Glutamatergic neuron (in vitro differentiated cells): Measurements from ENCODE around the gene ZFP3. TPM values are rescaled to one million over a fixed set of nuclear protein-coding genes. Genes with fewer than 3 reads are reported as not detected.
A peak's percentile ranks its signal among the peaks of the same experiment; 100 is the strongest.
"Not testable (repeated sequence)": the region's sequence is repeated elsewhere in the genome, so short reads cannot be mapped to it uniquely, and the experiment has no call there.

Experiments
- DNase-seq: peaks from one replicate; pipeline ENCODE4 v3.0.0; 2022
- H3K27ac Mint-ChIP-seq: one replicate; pipeline ENCODE4 v1.8.0; 2020; ENCODE audit warnings: mild to moderate bottlenecking, mixed read lengths, inconsistent platforms; ENCODE audit not compliant: unreplicated experiment
- H3K27me3 Mint-ChIP-seq: one replicate; pipeline ENCODE4 v1.8.0; 2020; ENCODE audit warnings: mild to moderate bottlenecking, moderate library complexity, mixed read lengths, inconsistent platforms; ENCODE audit not compliant: unreplicated experiment
- H3K36me3 Mint-ChIP-seq: one replicate; pipeline ENCODE4 v1.8.0; 2020; ENCODE audit warnings: mild to moderate bottlenecking, mixed read lengths, inconsistent platforms; ENCODE audit not compliant: unreplicated experiment
- H3K4me1 Mint-ChIP-seq: one replicate; pipeline ENCODE4 v1.8.0; 2020; ENCODE audit warnings: mild to moderate bottlenecking, low read depth, mixed read lengths, inconsistent platforms; ENCODE audit not compliant: unreplicated experiment
- H3K4me3 Mint-ChIP-seq: one replicate; pipeline ENCODE4 v1.8.0; 2020; ENCODE audit warnings: mild to moderate bottlenecking, mixed read lengths, inconsistent platforms; ENCODE audit not compliant: unreplicated experiment
- H3K9me3 Mint-ChIP-seq: one replicate; pipeline ENCODE4 v1.8.0; 2020; ENCODE audit warnings: mild to moderate bottlenecking, moderate library complexity, mixed read lengths, inconsistent platforms; ENCODE audit not compliant: unreplicated experiment
- total RNA-seq: library from RNA; stranded (reverse); fragmentation: NEBNext Ultra II Directional; extraction: Animal tissue kit (Norgen Biotek cat#: 25700); gene quantifications from one replicate; pipeline ENCODE4 v1.2.1, GENCODE V29; 2021; ENCODE audit not compliant: unreplicated experiment
- TF ChIP-seq, protein P1 (sequence below): fragments of 200-600 bp; sonication (generic); IDR thresholded peaks from one replicate; pipeline ENCODE4 v1.5.0; 2021; ENCODE audit not compliant: partially characterized antibody, unreplicated experiment

Gene ZFP3
- total RNA-seq, 1 donor from 2014 or later = 4.9 TPM

DNA sequence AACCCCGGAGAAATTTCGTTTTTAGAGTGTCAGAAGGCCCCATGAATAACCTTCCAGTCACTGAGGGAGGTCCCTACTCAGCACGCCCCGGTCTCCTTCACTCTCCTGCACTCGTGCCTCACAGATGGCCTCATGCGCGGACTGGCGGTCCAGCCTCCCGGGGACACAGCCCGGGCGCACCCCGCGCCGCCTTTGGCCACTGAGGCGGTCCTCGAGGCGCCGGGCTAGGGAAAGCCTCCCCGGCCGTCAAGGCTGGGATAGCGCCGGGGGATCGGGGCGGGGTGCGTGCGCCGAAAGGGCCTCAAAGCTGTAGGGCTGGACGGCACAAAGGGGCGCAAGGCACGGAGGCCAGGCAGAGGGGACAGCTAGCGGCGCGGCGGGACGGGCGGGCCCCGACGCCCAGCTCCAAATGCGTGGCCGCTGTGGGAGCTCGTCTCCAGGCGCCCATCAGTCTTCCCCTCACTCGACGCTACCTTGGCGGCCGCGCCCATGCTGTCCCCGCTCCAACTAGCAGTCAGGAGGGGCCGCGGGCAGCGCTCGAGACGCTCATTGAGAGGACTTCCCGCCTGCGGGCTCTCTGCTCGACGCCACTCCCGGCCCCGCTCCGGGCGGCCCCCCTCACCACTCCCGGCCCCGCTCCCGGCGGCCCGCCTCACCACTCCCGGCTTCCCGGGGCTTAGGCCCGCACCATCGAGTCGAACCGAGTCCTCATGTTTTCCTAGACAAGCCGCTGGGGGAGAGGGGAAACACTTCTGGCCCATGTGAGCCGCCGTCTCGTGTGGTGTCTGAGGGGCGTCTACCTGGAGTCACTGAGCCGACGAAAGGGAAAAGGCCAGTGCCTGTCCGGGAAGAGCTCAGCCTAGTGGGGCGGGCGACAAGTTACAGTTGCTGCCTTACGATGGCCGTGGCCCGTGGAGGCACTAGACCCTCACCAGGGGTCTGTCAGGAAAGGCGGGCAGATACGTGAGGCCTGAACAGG lies 37.7 kb downstream of the ZFP3 start, which contains the start of gene USP6:
Gene USP6 (plus strand): TSS at position 360 of the 979 bp plus-strand sequence. CDS start 14,336 bp downstream, outside the sequence.
- DNase-seq = peak; percentile 60
- H3K4me1 Mint-ChIP-seq = no peaks in the 10 kb centered on the region
- peak within 1 kb of the TSS; percentile 31 for H3K27ac Mint-ChIP-seq
- H3K9me3 Mint-ChIP-seq = peaks cover 9% of the 10 kb centered on the region
- peak within 1 kb of the TSS; percentile 90 for H3K4me3 Mint-ChIP-seq
- peaks cover 15% of the 10 kb centered on the region for H3K27me3 Mint-ChIP-seq
- H3K36me3 Mint-ChIP-seq = peaks cover 7% of the 10 kb centered on the region
- TF ChIP-seq, protein P1, sequence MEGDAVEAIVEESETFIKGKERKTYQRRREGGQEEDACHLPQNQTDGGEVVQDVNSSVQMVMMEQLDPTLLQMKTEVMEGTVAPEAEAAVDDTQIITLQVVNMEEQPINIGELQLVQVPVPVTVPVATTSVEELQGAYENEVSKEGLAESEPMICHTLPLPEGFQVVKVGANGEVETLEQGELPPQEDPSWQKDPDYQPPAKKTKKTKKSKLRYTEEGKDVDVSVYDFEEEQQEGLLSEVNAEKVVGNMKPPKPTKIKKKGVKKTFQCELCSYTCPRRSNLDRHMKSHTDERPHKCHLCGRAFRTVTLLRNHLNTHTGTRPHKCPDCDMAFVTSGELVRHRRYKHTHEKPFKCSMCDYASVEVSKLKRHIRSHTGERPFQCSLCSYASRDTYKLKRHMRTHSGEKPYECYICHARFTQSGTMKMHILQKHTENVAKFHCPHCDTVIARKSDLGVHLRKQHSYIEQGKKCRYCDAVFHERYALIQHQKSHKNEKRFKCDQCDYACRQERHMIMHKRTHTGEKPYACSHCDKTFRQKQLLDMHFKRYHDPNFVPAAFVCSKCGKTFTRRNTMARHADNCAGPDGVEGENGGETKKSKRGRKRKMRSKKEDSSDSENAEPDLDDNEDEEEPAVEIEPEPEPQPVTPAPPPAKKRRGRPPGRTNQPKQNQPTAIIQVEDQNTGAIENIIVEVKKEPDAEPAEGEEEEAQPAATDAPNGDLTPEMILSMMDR = no peak

DNA sequence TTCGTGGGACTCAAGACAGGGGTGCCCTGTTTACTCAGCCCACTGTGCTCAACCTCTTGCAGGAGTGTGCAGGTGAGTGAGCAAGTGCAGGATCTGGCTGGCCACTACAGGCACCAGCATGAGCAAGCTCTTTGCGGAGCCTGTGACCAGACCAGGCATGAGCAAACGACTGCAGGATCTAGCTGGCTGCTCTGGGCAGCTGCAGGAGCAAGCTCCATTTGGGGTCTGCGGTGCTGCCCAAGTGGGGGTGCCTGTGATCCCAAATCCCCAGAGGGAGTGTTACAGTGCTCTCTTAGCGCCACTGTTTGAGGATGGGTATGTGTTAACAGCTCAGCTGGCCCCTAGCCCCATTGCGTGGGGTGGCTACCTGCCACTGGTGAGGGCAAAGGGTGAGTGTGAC lies 40.0 kb downstream of the ZFP3 start:
- H3K27ac Mint-ChIP-seq = no peak overlapping the region
- TF ChIP-seq, protein P1 = no peak
- H3K36me3 Mint-ChIP-seq = peaks cover 7% of the 10 kb centered on the region
- peaks cover 15% of the 10 kb centered on the region for H3K27me3 Mint-ChIP-seq
- no peak for DNase-seq
- H3K4me3 Mint-ChIP-seq = peak overlapping the region; percentile 34
- no peaks in the 10 kb centered on the region for H3K4me1 Mint-ChIP-seq
- peaks cover 5% of the 10 kb centered on the region for H3K9me3 Mint-ChIP-seq

DNA sequence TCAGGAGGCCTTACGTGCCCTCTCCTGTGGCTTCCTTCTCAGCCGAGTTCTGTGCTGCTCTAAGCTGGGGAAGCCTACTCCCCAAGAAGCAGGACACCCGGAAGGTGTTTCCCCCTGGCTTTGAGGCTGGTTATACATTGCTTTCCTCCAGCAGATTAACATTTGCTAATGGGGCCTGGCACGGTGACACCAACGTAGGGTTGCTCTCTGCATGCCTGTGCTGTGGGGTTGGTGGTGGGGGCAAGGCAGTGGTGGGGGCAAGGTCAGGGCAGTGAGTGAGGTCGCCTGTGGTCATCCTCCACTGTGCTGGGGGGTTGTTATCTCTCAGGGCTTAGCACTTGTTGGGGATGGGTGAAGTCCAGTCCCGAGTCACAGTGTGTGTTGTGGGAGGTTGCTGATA lies 41.8 kb downstream of the ZFP3 start:
- H3K27me3 Mint-ChIP-seq = peaks cover 16% of the 10 kb centered on the region
- peaks cover 5% of the 10 kb centered on the region for H3K9me3 Mint-ChIP-seq
- H3K36me3 Mint-ChIP-seq = peaks cover 7% of the 10 kb centered on the region
- DNase-seq = no peak
- H3K4me1 Mint-ChIP-seq = peaks cover 4% of the 10 kb centered on the region
- no peak overlapping the region for H3K27ac Mint-ChIP-seq
- no peak overlapping the region for H3K4me3 Mint-ChIP-seq
- TF ChIP-seq, protein P1 = no peak

DNA sequence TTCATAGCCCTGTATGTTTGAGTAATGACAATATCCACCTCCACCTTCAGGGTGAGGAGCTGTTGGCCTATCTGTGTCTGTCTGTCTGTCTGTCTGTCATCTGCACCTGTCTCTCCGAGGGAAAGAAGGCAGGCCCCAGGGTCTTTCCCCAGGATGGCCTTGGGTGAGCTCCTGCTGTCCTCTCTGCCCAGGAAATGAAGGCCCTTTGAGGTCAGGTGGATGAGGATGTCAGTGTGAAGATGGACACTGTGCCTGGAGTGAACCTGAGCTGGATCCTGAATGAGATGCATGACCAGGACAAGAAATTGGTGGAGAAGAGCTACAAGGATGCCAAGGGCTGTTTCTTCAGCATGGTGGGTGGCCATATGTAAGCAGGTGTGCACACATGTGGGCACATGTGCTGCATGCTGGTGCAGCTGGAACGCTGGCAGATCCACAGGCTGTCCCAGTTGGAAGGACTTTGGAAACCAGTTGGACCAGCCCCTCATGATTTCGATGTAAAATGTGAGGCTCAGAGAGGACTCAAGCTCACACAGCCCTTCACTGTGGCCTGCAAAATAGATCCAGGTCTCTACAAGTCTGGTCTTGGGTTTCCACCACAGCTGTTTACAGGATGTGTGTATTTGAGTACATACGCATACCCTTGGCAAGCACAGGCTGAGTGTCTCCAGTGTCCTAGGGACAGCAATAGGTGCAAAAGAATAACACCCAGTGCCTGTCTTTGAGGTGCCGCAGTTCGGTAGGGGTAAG lies 42.3 kb downstream of the ZFP3 start:
- DNase-seq, H3K27ac Mint-ChIP-seq, H3K9me3 Mint-ChIP-seq, H3K36me3 Mint-ChIP-seq, H3K4me1 Mint-ChIP-seq, H3K4me3 Mint-ChIP-seq: not testable (repeated sequence)
- H3K27me3 Mint-ChIP-seq = peaks cover 16% of the 10 kb centered on the region

DNA sequence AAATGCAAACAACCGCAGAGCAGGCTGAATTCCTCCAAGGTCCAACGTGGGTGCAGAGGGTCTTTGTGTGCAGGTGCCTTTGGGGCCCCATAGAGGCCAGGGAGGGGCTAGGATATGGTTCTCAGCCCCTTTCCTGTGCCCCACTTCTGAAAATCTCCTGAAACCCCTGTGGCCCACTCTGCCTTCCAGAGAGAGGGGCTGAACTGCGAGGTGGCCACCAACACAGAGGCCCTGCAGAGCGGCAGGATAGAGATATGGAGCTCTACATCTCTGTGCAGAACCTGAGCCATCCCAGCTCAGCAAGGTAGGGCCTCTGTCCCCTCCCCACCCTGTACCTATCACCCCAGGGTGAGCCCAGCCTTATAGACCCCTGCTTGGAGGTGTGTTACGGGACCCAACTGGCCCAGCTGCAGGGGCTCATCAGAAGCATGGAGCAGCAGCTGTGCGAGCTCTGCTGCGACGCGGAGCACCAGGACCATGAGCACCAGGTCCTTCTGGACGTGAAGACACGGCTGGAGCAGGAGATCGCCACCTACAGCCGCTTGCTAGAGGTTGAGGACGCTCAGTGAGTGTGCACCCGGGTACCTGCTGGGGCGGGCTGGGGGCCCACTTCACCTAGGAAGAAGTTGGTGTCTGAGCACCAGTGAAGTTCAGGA lies 43.0 kb downstream of the ZFP3 start:
- H3K27me3 Mint-ChIP-seq = peaks cover 16% of the 10 kb centered on the region
- H3K27ac Mint-ChIP-seq = no peak overlapping the region
- DNase-seq = no peak
- peak overlapping the region; percentile 50 for H3K4me3 Mint-ChIP-seq
- TF ChIP-seq, protein P1 = no peak
- peaks cover 7% of the 10 kb centered on the region for H3K36me3 Mint-ChIP-seq
- peaks cover 5% of the 10 kb centered on the region for H3K9me3 Mint-ChIP-seq
- peaks cover 4% of the 10 kb centered on the region for H3K4me1 Mint-ChIP-seq

DNA sequence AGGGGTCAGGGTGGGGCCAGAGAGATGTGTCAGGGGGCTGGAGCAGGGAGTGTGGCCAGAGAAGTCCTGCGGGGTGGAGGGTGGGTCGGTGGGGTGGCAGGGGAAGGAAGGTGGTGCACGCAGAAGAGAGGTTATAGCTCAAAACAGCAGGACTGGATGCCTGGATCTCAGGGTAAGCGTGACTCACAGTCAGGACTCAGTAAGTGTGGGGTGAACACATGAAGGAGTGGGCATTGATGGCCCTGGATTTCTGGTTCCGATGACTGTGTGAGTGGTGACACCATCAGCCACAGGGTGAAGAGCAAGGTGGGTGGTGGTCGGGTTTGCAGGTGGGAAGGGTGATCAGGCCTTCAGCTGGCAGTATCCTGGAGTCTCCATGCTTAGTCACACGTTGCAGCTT lies 43.8 kb downstream of the ZFP3 start:
- H3K4me1 Mint-ChIP-seq, H3K27ac Mint-ChIP-seq, DNase-seq, H3K9me3 Mint-ChIP-seq, H3K4me3 Mint-ChIP-seq, H3K36me3 Mint-ChIP-seq: not testable (repeated sequence)
- H3K27me3 Mint-ChIP-seq = peaks cover 17% of the 10 kb centered on the region
